GM23338 (cell line): ENCODE results near the gene GSG1L. TPM values are rescaled to one million over a fixed set of nuclear protein-coding genes. Genes with fewer than 3 reads are reported as not detected.

Experiments
- ATAC-seq: fragments of 200-7000 bp; cut with Tn5 transposase; 3 replicates; pipeline ENCODE4 v1.9.1; 2020
- DNase-seq: peaks from one replicate; pipeline ENCODE4 v3.0.0-alpha.2; 2015; ENCODE audit warnings: low spot score
- H2AFZ ChIP-seq: fragments of 200-600 bp; sonication (generic); 2 replicates; pipeline ENCODE4 v1.8.0; 2016; ENCODE audit warnings: antibody characterized with exemption, mild to moderate bottlenecking, moderate library complexity
- H3F3A ChIP-seq: fragments of 200-600 bp; sonication (generic); replicated peaks from 2 replicates; pipeline ENCODE4 v1.8.0; 2017; ENCODE audit warnings: antibody characterized with exemption, mixed run types, low read depth
- H3K27ac ChIP-seq: fragments of 200-600 bp; sonication (generic); 2 replicates; pipeline ENCODE4 v1.6.1; 2016; ENCODE audit warnings: low read depth
- H3K27me3 ChIP-seq: fragments of 200-600 bp; sonication (generic); 2 replicates; pipeline ENCODE4 v1.8.0; 2016; ENCODE audit warnings: mild to moderate bottlenecking, mixed run types, moderate library complexity; ENCODE audit not compliant: insufficient read depth
- H3K36me3 ChIP-seq: fragments of 200-600 bp; sonication (generic); 2 replicates; pipeline ENCODE4 v1.8.0; 2016; ENCODE audit warnings: mild to moderate bottlenecking; ENCODE audit not compliant: insufficient read depth
- H3K4me1 ChIP-seq: fragments of 200-600 bp; sonication (generic); 2 replicates; pipeline ENCODE4 v1.8.0; 2016; ENCODE audit warnings: mild to moderate bottlenecking, moderate library complexity; ENCODE audit not compliant: insufficient read depth
- H3K4me2 ChIP-seq: fragments of 200-600 bp; sonication (generic); 2 replicates; pipeline ENCODE4 v1.7.1; 2017; ENCODE audit warnings: mixed run types
- H3K4me3 ChIP-seq: fragments of 200-600 bp; sonication (generic); 2 replicates; pipeline ENCODE4 v1.6.1; 2016; ENCODE audit warnings: mixed run types
- H3K79me2 ChIP-seq: fragments of 200-600 bp; sonication (generic); replicated peaks from 2 replicates; pipeline ENCODE4 v1.8.0; 2017; ENCODE audit warnings: mild to moderate bottlenecking; ENCODE audit not compliant: insufficient read depth
- H3K9me2 ChIP-seq: fragments of 200-600 bp; sonication (generic); 2 replicates; pipeline ENCODE4 v1.8.0; 2017; ENCODE audit not compliant: insufficient read depth
- H4K20me1 ChIP-seq: fragments of 200-600 bp; sonication (generic); replicated peaks from 2 replicates; pipeline ENCODE4 v1.8.0; 2017; ENCODE audit warnings: mild to moderate bottlenecking; ENCODE audit not compliant: insufficient read depth
- H3K27ac Mint-ChIP-seq: 2 replicates; pipeline ENCODE4 v1.8.0; 2020; ENCODE audit warnings: inconsistent platforms, mild to moderate bottlenecking, moderate library complexity, mixed read lengths
- H3K27me3 Mint-ChIP-seq: 3 replicates; pipeline ENCODE4 v1.8.0; 2022; ENCODE audit warnings: low read depth, mild to moderate bottlenecking, moderate library complexity, mixed read lengths, inconsistent platforms; ENCODE audit not compliant: insufficient read depth, poor library complexity
- H3K36me3 Mint-ChIP-seq: 3 replicates; pipeline ENCODE4 v1.8.0; 2021; ENCODE audit warnings: low read depth, mild to moderate bottlenecking, inconsistent platforms, moderate library complexity, mixed read lengths
- H3K4me1 Mint-ChIP-seq: 3 replicates; pipeline ENCODE4 v1.8.0; 2020; ENCODE audit warnings: mild to moderate bottlenecking, inconsistent platforms, mixed read lengths
- H3K4me3 Mint-ChIP-seq: 3 replicates; pipeline ENCODE4 v1.8.0; 2021; ENCODE audit warnings: moderate library complexity, mild to moderate bottlenecking, inconsistent platforms, mixed read lengths
- H3K9me3 Mint-ChIP-seq: 3 replicates; pipeline ENCODE4 v1.8.0; 2020; ENCODE audit warnings: moderate library complexity, mild to moderate bottlenecking, inconsistent platforms, mixed read lengths
- EZH2 ChIP-seq: fragments of 200-600 bp; sonication (generic); IDR thresholded peaks from one replicate; pipeline ENCODE4 v1.8.0; 2017; ENCODE audit warnings: antibody characterized with exemption, mild to moderate bottlenecking, low read depth; ENCODE audit not compliant: unreplicated experiment
- EZH2phosphoT487 ChIP-seq: fragments of 200-600 bp; sonication (generic); IDR thresholded peaks from one replicate; pipeline ENCODE4 v1.8.1; 2018; ENCODE audit warnings: antibody characterized with exemption; ENCODE audit not compliant: unreplicated experiment
- JUNB ChIP-seq: IDR thresholded peaks from one replicate; pipeline ENCODE4 v1.6.1; 2016; ENCODE audit warnings: antibody characterized with exemption; ENCODE audit not compliant: unreplicated experiment
- NANOG ChIP-seq: IDR thresholded peaks from 2 replicates; pipeline ENCODE4 v1.6.1; 2016; ENCODE audit warnings: antibody characterized with exemption, borderline replicate concordance
- POLR2AphosphoS5 ChIP-seq: IDR thresholded peaks from 2 replicates; pipeline ENCODE4 v1.6.1; 2016; ENCODE audit warnings: antibody characterized with exemption, low read depth
- ZNF114 ChIP-seq: fragments of 250-450 bp; sonication (Bioruptor Pico); IDR thresholded peaks from 2 replicates; pipeline ENCODE4 v1.5.0; 2020; ENCODE audit warnings: mild to moderate bottlenecking, moderate library complexity
- ZNF331 ChIP-seq: fragments of 250-450 bp; sonication (Bioruptor Pico); IDR thresholded peaks from 2 replicates; pipeline ENCODE4 v1.5.0; 2020; ENCODE audit warnings: low read depth, mild to moderate bottlenecking, moderate library complexity
- polyA plus RNA-seq: library from polyadenylated mRNA; unstranded; fragments of >200 nt; fragmentation: Nextera tagmentation; extraction: Ambion mirVana; gene quantifications from 2 replicates; pipeline ENCODE4 v1.2.1, GENCODE V29; 2016
- total RNA-seq: library from RNA; depleted of rRNA; stranded (reverse); fragments of >200 nt; shearing (Covaris generic); gene quantifications from 2 replicates; pipeline ENCODE4 v1.2.3, GENCODE V29; 2014
- TF ChIP-seq, protein P1 (sequence below): IDR thresholded peaks from 2 replicates; pipeline ENCODE4 v1.6.1; 2016; ENCODE audit warnings: antibody characterized with exemption
- TF ChIP-seq, protein P2 (sequence below), 2 experiments: fragments of 200-600 bp in 1 of 2; sonication (generic) in 1 of 2; conservative IDR thresholded peaks; 2 replicates each; pipeline versions ENCODE4 v1.5.1 to v1.6.1; 2016 to 2017; ENCODE audit warnings: antibody characterized with exemption in 2 of 2, low read depth in 2 of 2, mild to moderate bottlenecking in 2 of 2, moderate library complexity in 1 of 2

Gene GSG1L
- total and polyA plus RNA-seq, 2 experiments from 2014 or later, result 0.36 to 0.63 TPM

DNA sequence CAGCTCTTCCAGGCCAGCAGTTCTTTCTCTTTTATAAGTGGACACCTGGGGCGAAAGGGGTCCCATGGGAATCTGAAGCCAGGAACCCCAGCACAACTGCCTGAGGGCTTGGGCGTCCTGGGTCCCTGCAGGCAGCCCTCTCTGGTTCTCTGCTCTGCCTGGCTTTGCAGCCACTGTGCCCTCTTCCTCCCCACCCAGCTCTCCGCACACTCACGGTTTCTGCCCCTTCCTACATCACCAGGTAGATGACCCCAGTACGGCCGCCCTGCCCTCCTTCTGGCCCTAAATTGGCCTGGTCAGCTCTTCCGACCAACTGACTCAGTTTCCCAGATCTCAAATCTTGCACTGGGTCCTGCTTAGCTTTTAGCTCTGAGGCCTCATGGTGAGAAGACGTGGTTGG lies 288.3 kb downstream of the GSG1L start:
- H3K4me3 Mint-ChIP-seq, result no peak overlapping the region
- no peak for ATAC-seq

DNA sequence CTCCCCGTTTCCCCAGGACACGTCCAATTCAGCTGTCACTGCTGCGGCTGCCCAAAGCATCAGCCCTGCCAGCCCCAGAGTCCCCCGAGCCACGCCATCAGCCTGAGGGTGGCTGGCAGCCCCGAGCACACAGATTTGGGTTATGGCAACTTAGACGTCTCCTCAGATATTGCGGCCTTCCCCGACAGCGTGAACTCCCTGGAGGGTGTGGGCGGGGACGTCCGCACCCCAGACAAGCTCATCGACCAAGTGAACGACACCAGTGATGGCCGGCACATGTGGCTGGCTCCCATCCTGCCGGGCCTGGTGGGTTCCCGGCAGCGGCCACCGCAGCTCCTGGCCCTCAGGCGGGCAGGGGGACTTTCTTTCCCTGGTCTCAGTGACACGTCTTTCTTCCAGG lies 288.7 kb downstream of the GSG1L start:
- peaks cover 1% of the 10 kb centered on the region for H3K27me3 Mint-ChIP-seq
- Histone ChIP-seq H4K20me1 (no peaks in the 10 kb centered on the region), H3K4me3 (no peak overlapping the region), H3K27ac (no peak overlapping the region), H3K36me3 (no peaks in the 10 kb centered on the region), H3K27me3 (no peaks in the 10 kb centered on the region), H3F3A (no peaks in the 10 kb centered on the region), H2AFZ (no peak overlapping the region), H3K79me2 (no peaks in the 10 kb centered on the region), H3K4me2 (no peak overlapping the region), H3K9me2 (no peaks in the 10 kb centered on the region), H3K4me1 (no peaks in the 10 kb centered on the region)
- no peak for ATAC-seq
- TF ChIP-seq POLR2AphosphoS5 (no peak), EZH2 (no peak), ZNF114 (CRISPR knock-in tag) (no peak), ZNF331 (CRISPR knock-in tag) (no peak), NANOG (no peak), EZH2phosphoT487 (no peak), JUNB (no peak)
- TF ChIP-seq, protein P1, sequence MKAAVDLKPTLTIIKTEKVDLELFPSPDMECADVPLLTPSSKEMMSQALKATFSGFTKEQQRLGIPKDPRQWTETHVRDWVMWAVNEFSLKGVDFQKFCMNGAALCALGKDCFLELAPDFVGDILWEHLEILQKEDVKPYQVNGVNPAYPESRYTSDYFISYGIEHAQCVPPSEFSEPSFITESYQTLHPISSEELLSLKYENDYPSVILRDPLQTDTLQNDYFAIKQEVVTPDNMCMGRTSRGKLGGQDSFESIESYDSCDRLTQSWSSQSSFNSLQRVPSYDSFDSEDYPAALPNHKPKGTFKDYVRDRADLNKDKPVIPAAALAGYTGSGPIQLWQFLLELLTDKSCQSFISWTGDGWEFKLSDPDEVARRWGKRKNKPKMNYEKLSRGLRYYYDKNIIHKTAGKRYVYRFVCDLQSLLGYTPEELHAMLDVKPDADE, result no peak
- no peaks in the 10 kb centered on the region for H3K9me3 Mint-ChIP-seq
- H3K36me3 Mint-ChIP-seq, result peaks cover 2% of the 10 kb centered on the region; the same call in 1 of the 3 replicates
- DNase-seq, result no peak
- no peaks in the 10 kb centered on the region for H3K4me1 Mint-ChIP-seq
- no peak overlapping the region for H3K27ac Mint-ChIP-seq
- H3K4me3 Mint-ChIP-seq, result no peak overlapping the region

More for the DNA sequence above, 288.3 kb downstream of the GSG1L start:
- Mint-ChIP-seq H3K27me3 (peaks cover 1% of the 10 kb centered on the region), H3K36me3 (peaks cover 2% of the 10 kb centered on the region; the same call in 1 of the 3 replicates), H3K4me1 (no peaks in the 10 kb centered on the region), H3K27ac (no peak overlapping the region), H3K9me3 (no peaks in the 10 kb centered on the region)
- TF ChIP-seq ZNF114 (CRISPR knock-in tag), result no peak
- TF ChIP-seq NANOG, result no peak
- TF ChIP-seq, protein P2, sequence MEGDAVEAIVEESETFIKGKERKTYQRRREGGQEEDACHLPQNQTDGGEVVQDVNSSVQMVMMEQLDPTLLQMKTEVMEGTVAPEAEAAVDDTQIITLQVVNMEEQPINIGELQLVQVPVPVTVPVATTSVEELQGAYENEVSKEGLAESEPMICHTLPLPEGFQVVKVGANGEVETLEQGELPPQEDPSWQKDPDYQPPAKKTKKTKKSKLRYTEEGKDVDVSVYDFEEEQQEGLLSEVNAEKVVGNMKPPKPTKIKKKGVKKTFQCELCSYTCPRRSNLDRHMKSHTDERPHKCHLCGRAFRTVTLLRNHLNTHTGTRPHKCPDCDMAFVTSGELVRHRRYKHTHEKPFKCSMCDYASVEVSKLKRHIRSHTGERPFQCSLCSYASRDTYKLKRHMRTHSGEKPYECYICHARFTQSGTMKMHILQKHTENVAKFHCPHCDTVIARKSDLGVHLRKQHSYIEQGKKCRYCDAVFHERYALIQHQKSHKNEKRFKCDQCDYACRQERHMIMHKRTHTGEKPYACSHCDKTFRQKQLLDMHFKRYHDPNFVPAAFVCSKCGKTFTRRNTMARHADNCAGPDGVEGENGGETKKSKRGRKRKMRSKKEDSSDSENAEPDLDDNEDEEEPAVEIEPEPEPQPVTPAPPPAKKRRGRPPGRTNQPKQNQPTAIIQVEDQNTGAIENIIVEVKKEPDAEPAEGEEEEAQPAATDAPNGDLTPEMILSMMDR (conservative IDR thresholded peaks at IDR 0.05; ENCODE audit: low read depth in 2 of 2), result no peak
- no peaks in the 10 kb centered on the region for H3K27me3 ChIP-seq
- no peaks in the 10 kb centered on the region for H3K36me3 ChIP-seq
- no peaks in the 10 kb centered on the region for H3K79me2 ChIP-seq
- no peak overlapping the region for H3K27ac ChIP-seq
- H4K20me1 ChIP-seq, result no peaks in the 10 kb centered on the region
- H3K4me1 ChIP-seq, result no peaks in the 10 kb centered on the region
- no peak overlapping the region for H3K4me2 ChIP-seq
- no peak overlapping the region for H3K4me3 ChIP-seq
- H2AFZ ChIP-seq, result no peak overlapping the region
- no peaks in the 10 kb centered on the region for H3K9me2 ChIP-seq
- no peak for DNase-seq
- H3F3A ChIP-seq, result no peaks in the 10 kb centered on the region
